ENCODE results near the gene GOLT1A.
A peak's percentile ranks its signal among the peaks of the same experiment; 100 is the strongest.

Gene GOLT1A

GRCh38 chr1:204190212-204191211, 23.3 kb downstream of the GOLT1A start:
- peak in 1 of 2 donors; percentile 15 for DNase-seq

GRCh38 chr1:204188959-204189639, 24.7 kb downstream of the GOLT1A start:
- no peak for DNase-seq

GRCh38 chr1:204186597-204186996, 27.2 kb downstream of the GOLT1A start:
- DNase-seq = no peak

- no peak for DNase-seq
These were observed 32.7 kb downstream of the GOLT1A start for GRCh38 chr1:204181116-204181515.

- DNase-seq = no peak
These were observed 33.7 kb downstream of the GOLT1A start for GRCh38 chr1:204180133-204180532.

- no peak for DNase-seq
These were observed 35.1 kb downstream of the GOLT1A start for GRCh38 chr1:204178487-204179281.

GRCh38 chr1:204177133-204177532, 36.7 kb downstream of the GOLT1A start:
- no peak for DNase-seq

GRCh38 chr1:204176049-204176448, 37.7 kb downstream of the GOLT1A start:
- DNase-seq = no peak

- no peak for DNase-seq
These were observed 38.8 kb downstream of the GOLT1A start for GRCh38 chr1:204174958-204175357.

GRCh38 chr1:204172404-204173029, 41.3 kb downstream of the GOLT1A start:
- no peak for DNase-seq

GRCh38 chr1:204171751-204172178, 42.0 kb downstream of the GOLT1A start:
- DNase-seq = no peak

- DNase-seq = no peak
These were observed 43.2 kb downstream of the GOLT1A start for GRCh38 chr1:204170494-204171155.

- no peak for DNase-seq
These were observed 43.9 kb downstream of the GOLT1A start for GRCh38 chr1:204169858-204170257.

GRCh38 chr1:204167730-204168129, 46.1 kb downstream of the GOLT1A start:
- no peak for DNase-seq

GRCh38 chr1:204166219-204166618, 47.6 kb downstream of the GOLT1A start, which contains the start of gene REN:
TSS of gene REN (minus strand) at chr1:204166337. CDS start at chr1:204166293, 44 bp downstream.
- no peak for DNase-seq

- DNase-seq = peak; percentile 48 to 56
These were observed 51.2 kb downstream of the GOLT1A start for GRCh38 chr1:204162494-204163074.

- DNase-seq = no peak
These were observed 51.9 kb downstream of the GOLT1A start for GRCh38 chr1:204161609-204162493.

GRCh38 chr1:204157962-204158361, 55.8 kb downstream of the GOLT1A start:
- DNase-seq = no peak

GRCh38 chr1:204155881-204156280, 57.9 kb downstream of the GOLT1A start:
- no peak for DNase-seq

- no peak for DNase-seq
These were observed 59.1 kb downstream of the GOLT1A start for GRCh38 chr1:204154568-204155255.
